Mammary epithelial cell (primary cell): ENCODE results near the gene VKORC1L1.

ENCODE experiments used
- EZH2 ChIP-seq: IDR thresholded peaks from 2 replicates; pipeline ENCODE4 v1.6.1; 2012; ENCODE audit warnings: low read length, inconsistent platforms, borderline replicate concordance
- TF ChIP-seq, protein P1 (sequence below), 2 donors: IDR thresholded peaks in 1 of 2; conservative IDR thresholded peaks in 1 of 2; 2 replicates each; pipeline ENCODE4 v1.5.1; 2011 to 2012; ENCODE audit warnings: inconsistent platforms in 2 of 2, low read length in 2 of 2, mild to moderate bottlenecking in 2 of 2, control low read depth in 1 of 2, low read depth in 1 of 2; ENCODE audit not compliant: insufficient read depth in 1 of 2; ENCODE audit errors: extremely low read depth in 1 of 2

DNA sequence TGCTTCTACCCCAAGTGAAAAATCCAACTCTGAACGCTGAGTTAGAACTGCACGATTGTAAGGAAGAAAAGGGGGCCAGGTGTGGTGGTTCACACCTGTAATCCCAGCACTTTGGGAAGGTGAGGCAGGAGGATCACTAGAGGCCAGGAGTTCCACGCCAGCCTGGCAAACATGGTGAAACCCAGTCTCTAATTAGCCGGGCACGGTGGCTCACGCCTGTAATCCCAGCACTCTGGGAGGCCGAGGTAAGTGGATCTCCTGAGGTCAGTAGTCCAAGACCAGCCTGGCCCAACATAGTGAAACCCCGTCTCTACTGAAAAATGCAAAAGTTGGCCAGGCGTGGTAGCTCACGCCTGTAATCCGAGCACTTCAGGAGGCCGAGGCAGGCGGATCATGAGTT lies 100.1 kb downstream of the VKORC1L1 start:
- TF ChIP-seq, protein P1, sequence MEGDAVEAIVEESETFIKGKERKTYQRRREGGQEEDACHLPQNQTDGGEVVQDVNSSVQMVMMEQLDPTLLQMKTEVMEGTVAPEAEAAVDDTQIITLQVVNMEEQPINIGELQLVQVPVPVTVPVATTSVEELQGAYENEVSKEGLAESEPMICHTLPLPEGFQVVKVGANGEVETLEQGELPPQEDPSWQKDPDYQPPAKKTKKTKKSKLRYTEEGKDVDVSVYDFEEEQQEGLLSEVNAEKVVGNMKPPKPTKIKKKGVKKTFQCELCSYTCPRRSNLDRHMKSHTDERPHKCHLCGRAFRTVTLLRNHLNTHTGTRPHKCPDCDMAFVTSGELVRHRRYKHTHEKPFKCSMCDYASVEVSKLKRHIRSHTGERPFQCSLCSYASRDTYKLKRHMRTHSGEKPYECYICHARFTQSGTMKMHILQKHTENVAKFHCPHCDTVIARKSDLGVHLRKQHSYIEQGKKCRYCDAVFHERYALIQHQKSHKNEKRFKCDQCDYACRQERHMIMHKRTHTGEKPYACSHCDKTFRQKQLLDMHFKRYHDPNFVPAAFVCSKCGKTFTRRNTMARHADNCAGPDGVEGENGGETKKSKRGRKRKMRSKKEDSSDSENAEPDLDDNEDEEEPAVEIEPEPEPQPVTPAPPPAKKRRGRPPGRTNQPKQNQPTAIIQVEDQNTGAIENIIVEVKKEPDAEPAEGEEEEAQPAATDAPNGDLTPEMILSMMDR (conservative IDR thresholded peaks at IDR 0.05 in 1 of 2, IDR thresholded peaks at IDR 0.05 in 1 of 2; ENCODE audit: extremely low read depth in 1 of 2, insufficient read depth in 1 of 2, low read depth in 1 of 2, low read length in 2 of 2), result no peak
- TF ChIP-seq EZH2, result no peak
